Stimulated activated CD4-positive, alpha-beta T cell treated with anti-CD3 and anti-CD28 coated beads, Interleukin-1b, Interleukin-23, amount 100 ng/mL, for 48 hours (primary cell): ENCODE data around the gene SYDE1.
"Not testable (repeated sequence)": the region's sequence is repeated elsewhere in the genome, so short reads cannot be mapped to it uniquely, and the experiment has no call there.

ENCODE experiments used
- DNase-seq: peaks from one replicate; pipeline ENCODE4 v3.0.0-alpha.2; 2020

SYDE1 gene

DNA sequence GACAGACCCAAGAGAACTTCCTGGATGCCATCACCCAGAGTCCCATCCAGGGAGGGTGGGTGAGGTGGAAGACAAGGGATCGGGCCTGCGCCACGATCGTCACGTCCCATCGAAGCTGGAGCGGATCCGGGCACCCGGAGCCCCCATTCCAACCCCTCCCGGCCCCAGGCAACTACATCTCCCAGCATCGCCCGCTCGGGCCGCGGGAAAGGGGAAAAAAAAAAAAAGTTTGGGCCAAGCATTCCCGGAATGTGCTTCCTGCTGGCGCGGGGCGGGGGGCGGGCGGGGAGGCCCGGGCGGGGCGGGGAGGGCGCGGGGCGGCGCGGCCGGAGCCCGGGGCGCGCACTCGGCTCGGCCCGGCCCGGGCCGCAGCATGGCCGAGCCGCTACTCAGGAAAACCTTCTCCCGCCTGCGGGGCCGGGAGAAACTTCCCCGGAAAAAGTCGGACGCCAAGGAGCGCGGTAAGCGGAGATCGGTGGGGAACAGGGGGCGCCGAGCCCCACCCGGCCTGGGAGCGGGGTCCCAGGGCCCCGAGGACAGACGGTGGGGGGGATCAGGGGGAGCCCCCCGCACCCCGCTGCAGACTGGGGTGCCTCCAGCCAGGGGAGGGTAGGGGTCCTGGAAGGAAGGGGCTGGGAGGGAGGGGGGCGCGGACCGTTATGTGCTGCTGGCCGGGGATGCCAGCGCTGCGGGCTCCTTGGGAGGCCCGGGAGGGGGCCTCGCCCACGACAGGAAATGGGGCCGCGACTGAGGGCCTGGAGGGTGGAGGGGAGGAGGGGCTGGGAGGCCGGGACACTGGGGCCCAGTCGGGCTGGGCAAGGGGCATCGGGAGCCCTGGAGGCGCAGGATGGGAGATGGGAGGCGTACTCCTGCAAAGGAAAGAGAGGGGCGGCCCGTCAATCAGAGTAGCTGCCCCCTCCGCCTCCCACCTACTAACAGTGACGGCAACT, at the start of gene SYDE1:
TSS of gene SYDE1 (plus strand) at position 341 of the 950 bp plus-strand sequence. CDS start at position 374, 33 bp downstream.
- peak; percentile 41 for DNase-seq

GRCh38 chr19:15062036-15062435, 45.2 kb upstream of the SYDE1 start:
- no peak for DNase-seq

DNA sequence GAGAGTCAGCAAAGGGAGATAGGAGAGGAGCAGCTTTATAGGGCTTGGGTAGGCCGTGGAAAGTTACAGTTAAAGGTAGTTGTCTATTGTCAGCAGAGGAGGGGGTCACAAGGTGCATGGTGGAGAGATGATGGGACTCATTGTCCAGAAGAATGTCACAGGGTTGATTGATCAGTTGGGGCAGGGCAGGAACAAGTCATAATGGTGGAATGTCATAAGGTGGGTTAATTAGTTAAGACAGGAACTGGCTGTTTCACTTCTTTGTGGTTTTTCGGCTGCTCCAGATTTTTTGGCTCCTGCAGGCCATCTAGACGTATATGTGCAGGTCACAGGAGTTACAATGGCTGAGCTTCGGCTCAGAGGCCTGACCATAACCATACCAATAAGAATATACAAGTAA, 36.8 kb upstream of the SYDE1 start:
- DNase-seq = not testable (repeated sequence)

- DNase-seq = no peak
Measured at GRCh38 chr19:15072930-15073647, 34.1 kb upstream of the SYDE1 start.

DNA sequence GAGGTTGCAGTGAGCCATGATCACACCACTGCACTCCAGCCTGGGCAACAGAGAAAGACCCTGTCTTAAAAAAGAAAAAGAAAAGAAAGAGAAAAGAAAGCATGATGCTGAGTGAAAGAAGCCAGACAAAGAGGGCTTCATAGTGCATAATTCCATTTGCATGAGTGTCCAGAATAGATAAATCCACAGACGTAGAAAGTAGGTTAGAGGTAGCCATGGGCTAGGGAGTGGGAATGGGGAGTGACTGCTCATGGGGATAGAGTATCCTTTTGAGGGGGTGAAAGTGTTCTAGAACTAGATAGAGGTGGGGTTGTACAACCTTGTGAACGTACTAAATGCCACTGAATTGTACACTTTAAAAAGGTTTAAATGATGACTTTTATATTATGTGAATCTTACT, 32.8 kb upstream of the SYDE1 start:
- DNase-seq = no peak

GRCh38 chr19:15075806-15076205, 31.4 kb upstream of the SYDE1 start:
- DNase-seq = no peak

DNA sequence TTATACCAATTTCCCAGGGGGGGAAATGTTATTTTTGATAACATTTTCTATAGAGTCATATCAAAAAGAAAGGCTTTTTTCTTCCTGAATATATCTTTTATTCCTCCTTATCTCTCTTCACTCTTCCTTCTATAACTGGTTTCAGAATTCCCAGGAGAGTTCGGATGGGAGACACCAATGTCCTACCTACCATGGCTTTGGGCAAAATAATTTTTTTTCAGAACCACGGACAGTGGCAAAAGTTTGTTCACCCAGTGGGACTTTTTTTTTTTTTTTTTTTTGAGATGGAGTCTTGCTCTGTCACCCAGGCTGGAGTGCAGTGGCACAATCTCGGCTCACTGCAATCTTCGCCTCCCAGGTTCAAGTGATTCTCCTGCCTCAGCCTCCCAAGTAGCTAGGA, 27.2 kb upstream of the SYDE1 start:
- not testable (repeated sequence) for DNase-seq

- no peak for DNase-seq
Measured at GRCh38 chr19:15081911-15082310, 25.3 kb upstream of the SYDE1 start, which contains the start of gene OR1I1. Gene OR1I1 (plus strand): TSS chr19:15082211. CDS start chr19:15087066, 4,855 bp downstream.

- DNase-seq = no peak
Measured at GRCh38 chr19:15087182-15087581, 20.0 kb upstream of the SYDE1 start.

DNA sequence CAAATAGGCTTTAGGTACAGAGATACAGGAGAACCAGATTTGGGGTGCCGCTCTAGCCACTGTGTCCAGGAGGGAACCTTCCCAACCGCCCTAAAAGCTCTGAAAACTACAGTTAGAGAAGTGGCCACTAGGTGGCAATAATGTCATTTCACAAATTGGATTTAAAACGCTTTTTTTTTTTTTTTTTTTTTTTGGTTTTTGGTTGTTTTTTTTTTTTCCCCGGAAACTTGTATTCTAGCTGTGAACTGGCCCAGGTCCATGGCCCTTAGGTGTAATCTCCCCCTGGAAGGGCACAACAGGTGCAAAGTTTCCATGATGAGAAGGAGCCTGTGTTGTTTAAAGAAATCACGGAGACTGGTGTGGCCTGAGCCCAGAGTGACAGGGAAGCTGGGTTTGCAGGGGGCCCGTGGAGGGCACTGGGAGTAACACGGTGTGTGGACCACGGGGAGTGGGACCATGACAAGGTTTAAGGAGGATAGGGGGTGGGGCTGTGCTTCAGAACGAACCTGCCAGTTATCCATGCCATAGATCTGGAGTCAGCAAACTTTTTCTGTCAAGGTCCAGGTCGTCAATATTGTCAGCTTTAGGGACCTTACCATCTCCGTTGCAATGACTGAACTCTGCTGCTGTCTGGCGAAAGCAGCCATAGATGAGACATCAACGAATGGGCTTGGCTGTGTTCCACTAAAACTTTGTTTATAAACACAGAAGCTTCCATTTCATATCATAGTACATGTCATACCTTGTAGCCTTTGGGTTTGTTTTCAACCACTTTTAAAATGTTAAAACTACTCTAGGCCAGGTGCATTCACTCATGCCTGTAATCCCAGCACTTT, 15.1 kb upstream of the SYDE1 start:
- peak; percentile 32 for DNase-seq

DNA sequence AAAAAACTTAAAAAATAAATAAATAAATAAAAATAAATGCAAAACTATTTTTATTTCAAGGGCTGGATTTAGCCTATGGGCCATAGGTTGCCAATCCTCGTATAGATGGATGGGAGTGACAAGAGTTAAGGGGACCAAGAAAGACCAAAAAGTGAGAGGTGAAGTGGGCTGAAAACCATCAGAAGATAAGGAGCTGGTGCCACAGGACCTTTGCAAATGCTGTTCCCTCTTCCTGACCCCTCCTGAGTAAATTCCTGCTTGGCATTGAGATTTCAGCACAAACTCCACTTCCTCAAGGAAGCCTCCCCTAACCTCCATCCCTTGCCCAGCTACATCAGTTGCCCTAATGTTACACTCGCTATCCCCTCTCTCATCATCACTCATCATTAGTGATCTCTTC, 14.2 kb upstream of the SYDE1 start:
- no peak for DNase-seq

DNA sequence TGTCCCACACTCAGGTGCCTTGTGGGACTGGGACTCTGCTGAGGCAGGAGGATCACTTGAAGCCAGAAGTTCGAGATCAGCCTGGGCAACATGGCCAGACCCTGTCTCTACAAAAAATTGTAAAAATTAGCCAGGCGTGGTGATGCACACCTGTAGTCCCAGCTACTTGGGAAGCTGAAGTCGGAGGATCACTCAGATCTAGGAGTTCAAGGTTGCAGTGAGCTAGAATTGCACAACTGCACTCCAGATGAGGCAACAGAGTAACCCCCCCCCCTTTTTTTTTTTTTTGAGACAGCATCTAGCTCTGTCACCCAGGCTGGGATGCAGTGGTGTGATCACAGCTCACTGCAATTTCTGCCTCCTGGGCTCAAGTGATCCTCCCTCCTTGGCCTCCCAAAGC, 11.0 kb upstream of the SYDE1 start:
- DNase-seq = no peak

- not testable (repeated sequence) for DNase-seq
Measured at GRCh38 chr19:15097980-15098379, 9.2 kb upstream of the SYDE1 start.

DNA sequence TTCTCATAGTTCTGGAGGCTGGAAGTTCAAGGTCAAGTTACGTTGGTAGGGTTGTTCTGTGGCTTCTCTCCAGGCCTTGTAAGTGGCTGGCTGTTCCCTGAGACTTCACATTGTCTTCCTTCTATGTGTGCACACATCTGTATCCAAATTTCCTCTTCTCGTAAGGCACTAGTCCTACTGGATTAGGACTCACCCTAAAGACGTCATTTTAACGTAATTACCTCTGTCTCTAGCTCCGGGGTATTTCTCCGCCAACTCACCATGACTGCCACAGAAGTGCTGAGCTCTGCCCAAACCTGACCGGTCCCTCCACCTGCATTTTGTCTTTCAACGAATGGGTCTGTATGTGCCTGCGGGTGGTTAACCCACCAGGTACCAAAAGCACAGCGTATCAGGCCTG, 8.7 kb upstream of the SYDE1 start:
- DNase-seq = no peak

DNA sequence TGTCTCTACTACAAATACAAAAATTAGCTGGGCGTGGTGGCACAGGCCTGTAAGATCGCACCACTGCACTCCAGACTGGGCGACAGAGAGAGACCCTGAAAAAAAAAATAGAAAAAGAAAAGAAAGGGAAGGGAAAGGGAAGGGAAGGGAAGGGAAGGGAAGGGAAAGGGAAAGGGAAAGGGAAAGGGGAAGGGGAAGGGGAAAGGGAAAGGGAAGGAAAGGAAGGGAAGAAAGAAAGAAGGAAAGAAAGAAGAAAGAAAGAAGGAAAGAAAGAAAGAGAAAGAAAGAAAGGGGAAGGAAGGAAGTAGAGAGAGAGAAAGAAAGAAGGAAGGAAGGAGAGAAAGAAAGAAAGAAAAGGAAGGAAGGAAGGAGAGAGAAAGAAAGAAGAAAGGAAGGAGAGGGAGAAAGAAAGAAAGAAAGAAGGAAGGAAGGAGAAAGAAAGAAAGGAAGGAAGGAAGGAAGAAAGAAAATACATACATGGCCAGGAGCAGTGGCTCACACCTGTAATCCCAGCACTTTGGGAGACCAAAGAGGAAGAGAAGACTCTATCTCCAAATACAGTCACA, 8.1 kb upstream of the SYDE1 start:
- no peak for DNase-seq

DNA sequence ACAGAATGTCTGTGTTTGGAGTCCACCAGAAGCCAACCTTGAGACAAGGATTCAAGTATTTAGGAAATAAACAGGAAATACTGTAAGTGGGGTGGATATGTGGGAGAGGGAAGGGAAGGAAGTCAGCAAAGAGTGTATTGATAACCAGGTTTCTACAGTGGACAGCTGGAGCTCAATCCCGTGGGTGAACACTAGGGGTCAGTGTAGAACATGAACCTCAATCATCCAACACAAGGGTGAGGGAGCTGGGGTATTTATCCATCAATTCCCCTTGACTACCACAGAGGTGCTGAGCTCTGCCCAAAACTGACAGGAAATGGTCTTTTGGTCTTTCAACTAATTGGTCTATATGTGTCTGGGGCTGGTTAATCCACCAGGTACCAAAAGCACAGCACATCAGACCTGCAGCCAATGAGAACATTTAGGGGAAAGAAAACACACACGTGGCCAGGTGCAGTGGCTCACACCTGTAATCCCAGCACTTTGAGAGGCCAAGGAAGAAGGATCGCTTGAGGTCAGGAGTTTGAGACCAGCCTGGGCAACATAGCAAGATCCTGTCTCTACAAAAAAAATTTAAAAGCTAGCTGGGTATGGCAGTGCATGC, 5.6 kb upstream of the SYDE1 start:
- DNase-seq = peak; percentile 60

DNA sequence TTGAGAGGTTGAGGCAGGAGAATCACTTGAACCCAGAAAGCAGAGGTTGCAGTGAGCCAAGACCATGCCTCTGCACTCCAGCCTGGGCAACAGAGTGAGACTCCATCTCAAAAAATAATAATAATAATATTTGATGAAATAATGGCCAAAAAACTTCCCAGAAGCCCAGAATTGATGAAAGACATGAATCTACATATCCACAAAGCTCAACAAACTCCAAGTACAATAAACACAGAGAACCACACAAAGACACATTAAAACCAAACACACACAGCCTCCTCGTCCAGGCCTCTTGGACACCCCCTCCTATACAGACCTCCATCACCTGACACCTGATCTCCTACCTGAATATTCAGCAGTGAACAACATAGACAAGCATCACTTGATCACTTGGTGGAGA, 3.2 kb upstream of the SYDE1 start:
- DNase-seq = no peak

DNA sequence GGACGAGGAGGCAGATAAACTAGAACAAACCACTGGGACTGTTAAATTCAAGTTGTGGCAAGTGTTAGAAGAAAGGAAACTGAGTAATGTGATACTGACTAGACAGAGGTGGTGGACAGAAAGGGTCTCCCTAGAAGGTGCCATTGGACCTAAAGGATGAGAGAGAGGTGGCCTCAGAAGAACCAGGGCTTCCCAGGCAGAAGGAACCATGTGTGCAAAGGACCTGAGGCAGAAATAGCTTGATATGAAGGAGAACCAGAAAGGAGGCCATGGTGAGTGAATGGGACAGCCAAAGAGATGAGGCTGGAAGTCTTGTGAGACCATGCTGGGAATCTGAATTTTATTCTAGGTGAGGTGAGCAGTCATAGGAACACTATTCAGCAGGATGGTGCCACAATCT, 2.8 kb upstream of the SYDE1 start:
- DNase-seq = no peak

- DNase-seq = no peak
Measured at GRCh38 chr19:15105044-15105443, 2.2 kb upstream of the SYDE1 start.

DNA sequence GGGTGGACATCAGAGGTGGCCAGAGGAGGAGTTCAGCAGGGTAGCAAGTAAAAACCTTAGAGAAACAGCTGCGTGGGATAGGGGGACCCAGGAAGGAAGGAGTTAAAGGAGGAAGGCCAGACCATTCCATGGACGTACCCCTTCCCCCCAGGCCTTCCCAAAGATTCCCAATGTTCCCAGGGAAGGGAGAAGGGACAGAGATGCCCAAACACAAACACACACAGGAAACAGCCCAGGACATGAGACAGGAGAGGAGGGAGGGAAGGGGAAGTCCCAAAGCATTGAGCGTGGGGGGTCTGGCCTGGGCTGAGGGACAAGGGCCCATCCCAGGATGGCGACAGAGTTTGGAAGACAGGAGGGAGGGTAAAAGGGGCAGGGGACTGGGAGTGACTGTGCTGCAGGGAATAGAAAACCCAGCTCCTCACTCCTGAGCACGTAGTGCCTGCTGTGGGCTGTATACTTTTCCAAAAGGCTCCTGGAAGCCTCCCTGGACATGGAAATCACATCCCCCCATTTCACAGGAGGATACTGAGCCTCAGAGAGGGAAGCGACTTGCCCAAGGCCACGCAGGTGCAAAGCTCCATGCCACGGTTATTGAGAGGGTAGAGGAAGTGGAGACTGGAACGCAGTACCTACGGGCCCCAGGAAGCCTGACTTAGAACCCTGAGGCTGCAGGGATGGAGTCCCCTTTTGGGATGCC, 1.1 kb downstream of the SYDE1 start:
- no peak for DNase-seq
